Effector memory CD8-positive, alpha-beta T cell (primary cell): ENCODE data around the gene C1QTNF12.

Experiments
- ATAC-seq: fragments of 150-1000 bp; cut with Tn5 transposase; replicated peaks from 2 replicates; pipeline ENCODE4 v1.10.0; 2021; ENCODE audit warnings: mild to moderate bottlenecking, moderate library complexity
- DNase-seq, 3 experiments: peaks; one replicate each; pipeline ENCODE4 v3.0.0; 2021
- H3K27ac Mint-ChIP-seq, 2 donors: one replicate each; pipeline ENCODE4 v1.8.0; 2022; ENCODE audit warnings: mild to moderate bottlenecking in 2 of 2, mixed read lengths in 2 of 2, moderate library complexity in 2 of 2
- H3K27me3 Mint-ChIP-seq, 2 donors: one replicate each; pipeline ENCODE4 v1.8.0; 2022; ENCODE audit warnings: mixed read lengths in 2 of 2
- H3K36me3 Mint-ChIP-seq: one replicate; pipeline ENCODE4 v1.8.0; 2022; ENCODE audit warnings: mild to moderate bottlenecking, moderate library complexity, mixed read lengths; ENCODE audit not compliant: insufficient read depth
- H3K4me1 Mint-ChIP-seq, 2 donors: one replicate each; pipeline ENCODE4 v1.8.0; 2022; ENCODE audit warnings: low read depth in 2 of 2, mixed read lengths in 2 of 2
- H3K4me3 Mint-ChIP-seq, 2 donors: one replicate each; pipeline ENCODE4 v1.8.0; 2022; ENCODE audit warnings: mild to moderate bottlenecking in 2 of 2, mixed read lengths in 2 of 2, moderate library complexity in 2 of 2
- H3K9me3 Mint-ChIP-seq, 2 donors: one replicate each; pipeline ENCODE4 v1.8.0; 2022; ENCODE audit warnings: mixed read lengths in 2 of 2

The C1QTNF12 gene

GRCh38 chr1:1274299-1274930 is 27.9 kb upstream of the C1QTNF12 start:
- DNase-seq (no peak), ATAC-seq (no peak)
- Mint-ChIP-seq H3K4me3 (peak overlapping the region; percentile 86 to 87), H3K4me1 (peaks cover 29 to 31% of the 10 kb centered on the region in 2 donors), H3K27me3 (no peaks in the 10 kb centered on the region), H3K9me3 (no peaks in the 10 kb centered on the region), H3K27ac (peak overlapping the region in 1 of 2 donors; percentile 23), H3K36me3 (peaks cover 25% of the 10 kb centered on the region)

GRCh38 chr1:1273512-1274298 is 27.2 kb upstream of the C1QTNF12 start, which contains the start of gene UBE2J2:
TSS of gene UBE2J2 (minus strand) at chr1:1273854. CDS start at chr1:1267992, 5,862 bp downstream.
- peaks cover 29 to 34% of the 10 kb centered on the region in 2 donors for H3K4me1 Mint-ChIP-seq
- H3K27ac Mint-ChIP-seq, result peak within 1 kb of the TSS; percentile 79 to 92
- peak; percentile 97 for ATAC-seq
- DNase-seq, result peak; percentile 81 to 85 (median 83)
- H3K9me3 Mint-ChIP-seq, result no peaks in the 10 kb centered on the region
- H3K27me3 Mint-ChIP-seq, result no peaks in the 10 kb centered on the region
- H3K4me3 Mint-ChIP-seq, result peak within 1 kb of the TSS; percentile 86 to 87
- peaks cover 25% of the 10 kb centered on the region for H3K36me3 Mint-ChIP-seq

DNA sequence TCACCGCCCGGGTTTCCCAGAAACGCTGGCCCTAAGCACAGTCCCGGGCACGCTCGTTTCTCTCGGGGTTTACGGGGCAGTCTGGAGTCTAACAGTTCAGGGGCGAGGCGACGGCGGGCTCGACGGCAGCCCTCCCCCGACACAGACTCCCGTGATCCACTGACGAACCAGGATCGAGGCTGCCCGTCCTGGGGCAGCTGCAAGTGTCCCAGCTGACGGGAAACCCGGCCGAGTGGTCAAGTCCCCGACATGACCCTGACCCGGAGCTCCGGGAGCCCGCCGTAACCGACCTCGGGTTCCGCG is 26.6 kb upstream of the C1QTNF12 start:
- H3K36me3 Mint-ChIP-seq, result peaks cover 27% of the 10 kb centered on the region
- peaks cover 32 to 37% of the 10 kb centered on the region in 2 donors for H3K4me1 Mint-ChIP-seq
- peak overlapping the region; percentile 79 to 92 for H3K27ac Mint-ChIP-seq
- ATAC-seq (peak; percentile 3), DNase-seq (no peak)
- no peaks in the 10 kb centered on the region for H3K9me3 Mint-ChIP-seq
- H3K27me3 Mint-ChIP-seq, result no peaks in the 10 kb centered on the region
- peak overlapping the region; percentile 86 to 87 for H3K4me3 Mint-ChIP-seq

DNA sequence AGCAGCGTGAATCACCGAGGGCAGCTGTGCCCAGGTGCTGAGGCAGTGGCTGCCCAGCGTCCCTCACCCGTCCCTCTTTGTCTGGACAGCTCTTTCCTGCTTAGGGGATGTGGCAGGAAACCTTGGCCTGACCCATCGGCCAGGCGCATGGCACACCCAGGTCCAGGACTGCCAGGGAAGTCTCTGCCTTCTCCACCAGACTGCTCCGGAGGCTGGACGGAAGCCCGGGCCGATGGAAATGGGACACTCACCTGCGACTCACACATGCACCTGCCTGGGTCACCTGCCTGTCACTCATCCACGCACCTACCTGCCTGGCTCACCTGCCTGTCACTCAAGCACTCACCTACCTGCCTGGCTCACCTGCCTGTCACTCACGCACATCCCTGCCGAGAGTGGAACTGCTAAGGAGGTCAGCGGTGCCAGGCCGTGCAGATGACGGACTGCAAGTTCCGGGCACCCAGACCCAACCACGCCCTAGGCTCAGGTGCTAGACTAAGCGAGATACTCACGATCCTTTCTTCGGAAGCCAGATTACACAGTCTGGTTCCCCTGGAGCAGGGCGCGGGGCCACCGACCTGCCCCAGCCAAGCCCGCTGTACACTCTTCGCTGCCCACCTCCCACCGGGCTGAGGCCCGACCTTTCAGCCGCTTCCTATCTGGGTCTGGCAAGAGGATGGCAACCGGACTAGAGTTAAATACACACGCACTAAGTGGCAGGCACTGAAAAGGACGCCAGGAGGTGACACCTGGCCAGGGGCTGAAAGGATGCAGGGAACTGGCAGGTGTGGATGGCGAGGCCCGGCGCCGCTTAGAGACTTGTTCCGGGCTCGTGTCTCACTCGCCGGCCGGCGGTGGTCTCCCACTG is 26.1 kb upstream of the C1QTNF12 start:
- peaks cover 35 to 40% of the 10 kb centered on the region in 2 donors for H3K4me1 Mint-ChIP-seq
- DNase-seq, result peak in 1 of 3 experiments; percentile 16
- peaks cover 30% of the 10 kb centered on the region for H3K36me3 Mint-ChIP-seq
- peak overlapping the region; percentile 79 to 92 for H3K27ac Mint-ChIP-seq
- no peaks in the 10 kb centered on the region for H3K27me3 Mint-ChIP-seq
- peak; percentile 6 for ATAC-seq
- H3K9me3 Mint-ChIP-seq, result no peaks in the 10 kb centered on the region
- H3K4me3 Mint-ChIP-seq, result peak overlapping the region; percentile 86 to 87

DNA sequence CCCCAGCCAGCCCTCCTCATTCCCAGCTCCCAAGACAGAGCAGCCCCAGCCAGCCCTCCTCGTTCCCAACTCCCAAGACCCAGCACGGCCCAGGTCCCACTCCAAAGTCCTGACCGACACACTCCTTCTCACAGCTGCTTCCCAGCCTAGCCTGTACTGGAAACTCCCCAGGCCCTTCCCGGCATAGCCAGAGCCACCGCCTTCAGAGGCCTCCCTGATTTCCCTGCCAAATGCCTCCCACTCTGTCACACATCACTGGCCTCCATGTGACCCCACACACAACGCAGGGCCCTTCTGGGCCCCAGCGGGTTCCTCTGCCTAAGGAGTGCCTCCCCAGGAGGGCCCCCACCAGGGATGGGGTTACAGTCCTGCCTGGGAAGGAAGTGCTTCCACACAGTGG is 24.3 kb upstream of the C1QTNF12 start:
- Mint-ChIP-seq H3K4me1 (peaks cover 41 to 44% of the 10 kb centered on the region in 2 donors), H3K9me3 (no peaks in the 10 kb centered on the region), H3K27me3 (no peaks in the 10 kb centered on the region), H3K4me3 (peak overlapping the region; percentile 48 to 87), H3K27ac (peak overlapping the region; percentile 79 to 92), H3K36me3 (peaks cover 36% of the 10 kb centered on the region)
- no peak for ATAC-seq
- DNase-seq, result no peak

GRCh38 chr1:1268284-1268682 is 21.8 kb upstream of the C1QTNF12 start:
- Mint-ChIP-seq H3K27ac (peak overlapping the region; percentile 22 to 68), H3K4me1 (peaks cover 40 to 44% of the 10 kb centered on the region in 2 donors), H3K4me3 (no peak overlapping the region), H3K27me3 (no peaks in the 10 kb centered on the region), H3K36me3 (peaks cover 49% of the 10 kb centered on the region), H3K9me3 (no peaks in the 10 kb centered on the region)
- DNase-seq (no peak), ATAC-seq (no peak)

DNA sequence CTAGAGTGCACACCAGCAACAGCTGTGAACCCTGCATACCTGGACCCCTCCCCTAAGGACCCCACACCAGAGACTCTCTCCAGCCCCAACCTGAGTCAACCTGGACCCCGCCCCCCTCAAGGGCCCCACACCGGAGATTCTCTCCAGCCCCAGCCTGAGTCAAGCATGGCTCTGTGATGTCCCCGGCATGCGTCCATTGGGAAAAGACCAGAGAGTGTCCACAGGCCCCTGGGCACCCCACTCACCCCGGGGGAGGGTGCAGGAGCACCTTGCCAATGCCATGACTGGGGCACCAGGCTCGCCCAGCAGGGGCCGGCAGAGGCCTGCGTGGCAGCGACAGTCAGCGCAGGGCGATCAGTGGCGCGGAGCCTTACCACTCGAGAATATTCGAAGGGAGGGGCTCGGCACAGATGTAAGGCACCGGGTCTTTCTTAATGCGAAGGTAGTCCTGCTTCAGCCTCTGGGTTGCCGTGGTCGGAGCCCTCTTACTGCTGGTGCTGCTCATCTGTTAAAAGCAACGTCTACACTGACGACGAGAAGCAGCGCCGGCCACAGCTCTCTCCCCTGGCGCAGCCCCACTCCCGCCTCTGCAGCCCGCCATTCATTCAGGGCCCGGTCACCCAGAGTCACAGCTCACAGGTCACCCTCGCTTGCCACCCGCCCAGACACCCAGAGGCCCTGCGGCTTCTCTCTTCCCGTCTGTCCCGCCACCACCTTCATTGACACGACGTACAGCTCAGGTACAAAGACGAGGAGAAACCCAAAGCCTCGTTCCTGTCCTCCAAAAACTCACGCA is 21.2 kb upstream of the C1QTNF12 start:
- Mint-ChIP-seq H3K4me1 (peaks cover 38 to 41% of the 10 kb centered on the region in 2 donors), H3K9me3 (no peaks in the 10 kb centered on the region), H3K27me3 (no peaks in the 10 kb centered on the region), H3K27ac (peak overlapping the region; percentile 22 to 68), H3K4me3 (no peak overlapping the region), H3K36me3 (peaks cover 44% of the 10 kb centered on the region)
- DNase-seq, result no peak
- no peak for ATAC-seq

DNA sequence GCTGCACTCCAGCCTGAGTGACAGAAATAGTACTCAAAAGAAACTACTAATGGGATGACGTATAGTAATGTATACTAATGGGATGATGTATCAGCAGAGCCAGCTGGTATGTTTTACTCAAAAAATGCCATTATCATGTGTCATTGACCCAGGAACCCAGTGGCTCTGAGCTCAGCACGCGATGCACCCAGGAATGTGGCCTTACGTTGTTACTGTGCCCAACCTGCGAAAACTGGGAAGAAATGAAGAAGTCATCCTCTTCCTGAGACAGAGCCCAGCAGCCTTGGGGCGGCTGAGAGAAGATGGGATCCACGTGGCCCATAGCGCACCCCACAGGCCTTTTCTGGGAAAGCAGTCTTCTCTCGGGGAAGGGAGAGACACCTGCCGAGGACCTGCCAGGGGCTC is 18.3 kb upstream of the C1QTNF12 start:
- no peak for DNase-seq
- no peak for ATAC-seq
- Mint-ChIP-seq H3K4me1 (peaks cover 21 to 27% of the 10 kb centered on the region in 2 donors), H3K27ac (peak overlapping the region in 1 of 2 donors; percentile 54), H3K36me3 (peaks cover 51% of the 10 kb centered on the region), H3K27me3 (no peaks in the 10 kb centered on the region), H3K4me3 (no peak overlapping the region), H3K9me3 (no peaks in the 10 kb centered on the region)

- Mint-ChIP-seq H3K4me3 (no peak overlapping the region), H3K27me3 (no peaks in the 10 kb centered on the region), H3K27ac (no peak overlapping the region), H3K36me3 (peaks cover 51% of the 10 kb centered on the region), H3K9me3 (no peaks in the 10 kb centered on the region), H3K4me1 (peaks cover 22 to 28% of the 10 kb centered on the region in 2 donors)
- DNase-seq, result no peak
- ATAC-seq, result no peak
Observed at GRCh38 chr1:1264026-1264425, 17.5 kb upstream of the C1QTNF12 start.

DNA sequence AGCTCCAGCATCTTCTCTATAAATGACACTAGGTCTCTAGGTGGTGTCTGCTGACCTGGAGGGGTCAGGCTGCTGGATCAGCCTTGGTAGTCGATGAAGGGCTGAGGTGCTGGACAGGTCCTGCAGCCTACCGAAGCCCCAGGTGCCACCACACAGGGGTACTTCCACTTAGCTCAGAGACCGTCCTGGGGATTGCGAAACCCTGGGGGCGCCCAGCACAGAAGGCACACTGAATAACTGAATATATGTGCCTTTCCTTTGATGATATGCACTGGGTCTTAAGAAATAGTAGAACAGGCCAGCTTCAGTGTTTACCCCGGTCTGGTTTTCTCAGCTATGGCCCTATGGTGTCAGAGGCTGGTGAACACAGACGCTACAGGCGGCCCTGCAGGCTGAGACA is 16.2 kb upstream of the C1QTNF12 start:
- Mint-ChIP-seq H3K4me3 (no peak overlapping the region), H3K4me1 (peaks cover 15 to 25% of the 10 kb centered on the region in 2 donors), H3K27me3 (no peaks in the 10 kb centered on the region), H3K27ac (no peak overlapping the region), H3K36me3 (peaks cover 51% of the 10 kb centered on the region), H3K9me3 (no peaks in the 10 kb centered on the region)
- ATAC-seq (no peak), DNase-seq (no peak)

GRCh38 chr1:1262071-1262470 is 15.5 kb upstream of the C1QTNF12 start:
- ATAC-seq, result no peak
- Mint-ChIP-seq H3K36me3 (peaks cover 50% of the 10 kb centered on the region), H3K4me3 (no peak overlapping the region), H3K27me3 (no peaks in the 10 kb centered on the region), H3K27ac (no peak overlapping the region), H3K9me3 (no peaks in the 10 kb centered on the region), H3K4me1 (peaks cover 15 to 24% of the 10 kb centered on the region in 2 donors)
- DNase-seq, result no peak

GRCh38 chr1:1260843-1261560 is 14.5 kb upstream of the C1QTNF12 start:
- peak; percentile 44 for ATAC-seq
- Mint-ChIP-seq H3K4me3 (peak overlapping the region; percentile 15 to 55), H3K27me3 (no peaks in the 10 kb centered on the region), H3K9me3 (no peaks in the 10 kb centered on the region), H3K36me3 (peaks cover 57% of the 10 kb centered on the region), H3K4me1 (peaks cover 14 to 22% of the 10 kb centered on the region in 2 donors), H3K27ac (peak overlapping the region in 1 of 2 donors; percentile 93)
- DNase-seq, result no peak
